ENCODE results near the gene NUAK1.
"Not testable (repeated sequence)": the region's sequence is repeated elsewhere in the genome, so short reads cannot be mapped to it uniquely, and the experiment has no call there.

The NUAK1 gene

GRCh38 chr12:106030210-106031071 lies 108.3 kb downstream of the NUAK1 start:
- DNase-seq: no peak

- DNase-seq: no peak
Observed at GRCh38 chr12:106029532-106029931, 109.2 kb downstream of the NUAK1 start.

- no peak for DNase-seq
Observed at GRCh38 chr12:106027911-106028310, 110.8 kb downstream of the NUAK1 start.

- DNase-seq: no peak
Observed at GRCh38 chr12:106027286-106027685, 111.5 kb downstream of the NUAK1 start.

GRCh38 chr12:106025129-106025528 lies 113.6 kb downstream of the NUAK1 start:
- no peak for DNase-seq

- no peak for DNase-seq
Observed at GRCh38 chr12:106023039-106023438, 115.7 kb downstream of the NUAK1 start.

GRCh38 chr12:106022568-106023012 lies 116.2 kb downstream of the NUAK1 start:
- DNase-seq: no peak

- no peak for DNase-seq
Observed at GRCh38 chr12:106021516-106021915, 117.2 kb downstream of the NUAK1 start.

- DNase-seq: no peak
Observed at GRCh38 chr12:106020736-106021135, 118.0 kb downstream of the NUAK1 start.

- DNase-seq: no peak
Observed at GRCh38 chr12:106019144-106019543, 119.6 kb downstream of the NUAK1 start.

GRCh38 chr12:106018286-106018685 lies 120.5 kb downstream of the NUAK1 start:
- no peak for DNase-seq

- DNase-seq: not testable (repeated sequence)
Observed at GRCh38 chr12:106016601-106017278, 122.0 kb downstream of the NUAK1 start.

GRCh38 chr12:106015646-106016045 lies 123.1 kb downstream of the NUAK1 start:
- DNase-seq: no peak

GRCh38 chr12:106013941-106014340 lies 124.8 kb downstream of the NUAK1 start:
- no peak for DNase-seq
